ENCODE data around the gene NES. TPM values are rescaled to one million over a fixed set of nuclear protein-coding genes. Genes with fewer than 3 reads are reported as not detected.
A peak's percentile ranks its signal among the peaks of the same experiment; 100 is the strongest.

Gene NES
- total RNA-seq, 1 experiment from 2014 or later: 6.8 TPM

DNA sequence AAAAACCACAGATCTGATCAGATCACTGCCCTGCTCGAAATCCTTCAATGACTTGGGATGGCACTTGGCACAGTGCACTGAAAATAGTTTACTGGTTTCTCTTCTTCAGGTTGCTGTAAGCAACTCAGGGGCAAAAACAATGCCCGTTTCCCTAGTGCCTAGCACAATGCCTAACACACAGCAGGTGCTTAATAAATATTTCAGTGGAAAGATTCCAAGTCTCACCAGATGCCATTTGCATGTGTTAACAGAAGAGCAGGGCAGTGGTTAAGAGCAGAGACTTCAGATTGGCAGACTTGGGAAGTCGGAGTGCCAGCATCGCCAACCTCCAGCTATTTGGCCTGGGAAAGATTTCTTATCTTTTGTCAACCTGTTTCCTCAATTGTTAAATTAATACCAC, 40.1 kb upstream of the NES start:
- no peak overlapping the region for H3K4me2 ChIP-seq
- intact Hi-C loops (cut with micrococcal nuclease; ENCODE audit: unreplicated experiment): no loop called here
- ChIA-PET CTCF (no interaction called here), POLR2A (ENCODE audit: unreplicated experiment) (interaction anchor here (0.6 kb wide), 1 partner anchor 76 kb away, joined by 5 read pairs; no protein-coding TSS in a partner anchor)
- H4K20me1 ChIP-seq (ENCODE audit: insufficient read depth): no peaks in the 10 kb centered on the region
- no peaks in the 10 kb centered on the region for H3K79me2 ChIP-seq (ENCODE audit: low read depth)
- no peaks in the 10 kb centered on the region for H3K9me3 ChIP-seq (ENCODE audit: insufficient read depth, low read depth)
- H3K27me3 ChIP-seq (ENCODE audit: insufficient read depth, low read depth): no peaks in the 10 kb centered on the region
- H3K27ac ChIP-seq: no peak overlapping the region
- no peak overlapping the region for H2AFZ ChIP-seq
- BruUV-seq (replicated peaks): no TSS peak
- H3K4me1 ChIP-seq (replicated peaks; ENCODE audit: insufficient read depth): peaks cover 16% of the 10 kb centered on the region
- no peaks in the 10 kb centered on the region for H3K36me3 ChIP-seq (ENCODE audit: low read depth)
- TF ChIP-seq CTCF (conservative IDR thresholded peaks at IDR 0.05): no peak
- no peak for TF ChIP-seq EZH2 (IDR thresholded peaks at IDR 0.05; ENCODE audit: low read depth)
- peaks cover 51% of the 10 kb centered on the region for H3F3A ChIP-seq (ENCODE audit: insufficient read depth, low read depth)
- DNase-seq: no peak
- H3K4me3 ChIP-seq: no peak overlapping the region
- no peaks in the 10 kb centered on the region for H3K9me2 ChIP-seq (ENCODE audit: insufficient read depth)

GRCh38 chr1:156714830-156715229, 37.6 kb upstream of the NES start:
- Histone ChIP-seq H3K4me3 (no peak overlapping the region), H3K36me3 (ENCODE audit: low read depth) (no peaks in the 10 kb centered on the region), H3K4me2 (no peak overlapping the region), H3K79me2 (ENCODE audit: low read depth) (no peaks in the 10 kb centered on the region), H3K9me2 (ENCODE audit: insufficient read depth) (no peaks in the 10 kb centered on the region), H3K4me1 (replicated peaks; ENCODE audit: insufficient read depth) (peaks cover 41% of the 10 kb centered on the region), H3K27ac (no peak overlapping the region), H4K20me1 (ENCODE audit: insufficient read depth) (no peaks in the 10 kb centered on the region), H3K27me3 (ENCODE audit: insufficient read depth, low read depth) (no peaks in the 10 kb centered on the region), H2AFZ (no peak overlapping the region), H3F3A (ENCODE audit: insufficient read depth, low read depth) (peaks cover 51% of the 10 kb centered on the region), H3K9me3 (ENCODE audit: insufficient read depth, low read depth) (no peaks in the 10 kb centered on the region)
- intact Hi-C loops (cut with micrococcal nuclease; ENCODE audit: unreplicated experiment): no loop called here
- DNase-seq: no peak
- ChIA-PET POLR2A (ENCODE audit: unreplicated experiment) (no interaction called here), CTCF (interaction anchor here (2.0 kb wide), 1 partner anchor 26 kb away, joined by 8 read pairs; no protein-coding TSS in a partner anchor)
- no TSS peak for BruUV-seq (replicated peaks)
- TF ChIP-seq CTCF (conservative IDR thresholded peaks at IDR 0.05): no peak
- no peak for TF ChIP-seq EZH2 (IDR thresholded peaks at IDR 0.05; ENCODE audit: low read depth)

- POLR2A ChIA-PET (ENCODE audit: unreplicated experiment): interaction anchor here (0.5 to 0.8 kb wide), 4 partner anchors 9 to 161 kb away, joined by 3 to 5 read pairs (median 4); no protein-coding TSS in a partner anchor
- no TSS peak for BruUV-seq (replicated peaks)
- Histone ChIP-seq H3K79me2 (ENCODE audit: low read depth) (no peaks in the 10 kb centered on the region), H3K9me3 (ENCODE audit: insufficient read depth, low read depth) (no peaks in the 10 kb centered on the region), H3K4me2 (peak overlapping the region; percentile 54), H3K9me2 (ENCODE audit: insufficient read depth) (no peaks in the 10 kb centered on the region), H3F3A (ENCODE audit: insufficient read depth, low read depth) (peaks cover 43% of the 10 kb centered on the region), H3K27ac (peak overlapping the region; percentile 75), H3K4me1 (replicated peaks; ENCODE audit: insufficient read depth) (peaks cover 51% of the 10 kb centered on the region), H3K27me3 (ENCODE audit: insufficient read depth, low read depth) (no peaks in the 10 kb centered on the region), H3K36me3 (ENCODE audit: low read depth) (no peaks in the 10 kb centered on the region), H3K4me3 (no peak overlapping the region), H2AFZ (no peak overlapping the region), H4K20me1 (ENCODE audit: insufficient read depth) (no peaks in the 10 kb centered on the region)
- TF ChIP-seq EZH2 (IDR thresholded peaks at IDR 0.05; ENCODE audit: low read depth) (no peak), CTCF (conservative IDR thresholded peaks at IDR 0.05) (no peak)
- DNase-seq: peak; percentile 71 to 85
- intact Hi-C loops (cut with micrococcal nuclease; ENCODE audit: unreplicated experiment): no loop called here
- CTCF ChIA-PET: interaction anchor here (1.9 to 2.2 kb wide), 2 partner anchors 13 to 23 kb away, joined by 7 to 18 read pairs; no protein-coding TSS in a partner anchor
These were observed 35.4 kb upstream of the NES start for GRCh38 chr1:156712626-156713025.

Measured in PC-9 (cell line).